Activated naive CD4-positive, alpha-beta T cell treated with anti-CD3 and anti-CD28 coated beads, Interleukin-2, amount 50 U/mL, for 24 hours (primary cell): ENCODE measurements around the gene OR51E2.
"Not testable (repeated sequence)": the region's sequence is repeated elsewhere in the genome, so short reads cannot be mapped to it uniquely, and the experiment has no call there.

Experiments used
- H3K27ac Mint-ChIP-seq: one replicate; pipeline ENCODE4 v1.8.0; 2021; ENCODE audit warnings: mild to moderate bottlenecking, mixed read lengths
- H3K27me3 Mint-ChIP-seq: one replicate; pipeline ENCODE4 v1.8.0; 2021; ENCODE audit warnings: mixed read lengths
- H3K36me3 Mint-ChIP-seq: one replicate; pipeline ENCODE4 v1.8.0; 2021; ENCODE audit warnings: mixed read lengths
- H3K4me1 Mint-ChIP-seq: one replicate; pipeline ENCODE4 v1.8.0; 2021; ENCODE audit warnings: mixed read lengths
- H3K4me3 Mint-ChIP-seq: one replicate; pipeline ENCODE4 v1.8.0; 2021; ENCODE audit warnings: mild to moderate bottlenecking, mixed read lengths
- H3K9me3 Mint-ChIP-seq: one replicate; pipeline ENCODE4 v1.8.0; 2021; ENCODE audit warnings: mixed read lengths

OR51E2 gene

DNA sequence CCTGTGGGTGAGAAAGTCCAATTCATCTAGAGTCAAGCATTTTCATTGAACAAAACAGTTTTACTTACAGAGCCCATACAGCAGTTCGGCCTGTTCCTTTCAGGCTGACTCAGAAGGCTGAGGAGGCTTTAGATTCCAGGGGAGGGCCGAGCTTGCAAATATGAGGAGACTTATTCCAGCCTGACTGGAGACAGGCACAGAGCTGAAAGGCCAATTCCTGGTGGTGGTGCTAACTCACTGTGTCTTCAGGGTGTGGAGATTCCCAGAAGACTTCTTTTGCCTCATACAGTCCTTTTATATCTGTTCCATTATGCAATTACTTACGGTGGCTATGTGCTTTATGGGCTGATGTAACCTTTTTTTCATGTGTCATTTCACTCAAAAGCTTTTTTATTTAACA is at the start of gene OR51E2:
Gene OR51E2, minus strand, starts transcription at position 269 of the 400 bp plus-strand sequence. CDS start 15,142 bp downstream, outside the sequence.
- Mint-ChIP-seq H3K27me3 (no peaks in the 10 kb centered on the region), H3K4me3 (no peak within 1 kb of the TSS), H3K9me3 (no peaks in the 10 kb centered on the region), H3K27ac (no peak within 1 kb of the TSS), H3K36me3 (no peaks in the 10 kb centered on the region), H3K4me1 (no peaks in the 10 kb centered on the region)

GRCh38 chr11:4740735-4741134 is 43.1 kb upstream of the OR51E2 start:
- Mint-ChIP-seq H3K27ac (no peak overlapping the region), H3K36me3 (no peaks in the 10 kb centered on the region), H3K27me3 (peaks cover 12% of the 10 kb centered on the region), H3K9me3 (no peaks in the 10 kb centered on the region), H3K4me1 (no peaks in the 10 kb centered on the region), H3K4me3 (no peak overlapping the region)

DNA sequence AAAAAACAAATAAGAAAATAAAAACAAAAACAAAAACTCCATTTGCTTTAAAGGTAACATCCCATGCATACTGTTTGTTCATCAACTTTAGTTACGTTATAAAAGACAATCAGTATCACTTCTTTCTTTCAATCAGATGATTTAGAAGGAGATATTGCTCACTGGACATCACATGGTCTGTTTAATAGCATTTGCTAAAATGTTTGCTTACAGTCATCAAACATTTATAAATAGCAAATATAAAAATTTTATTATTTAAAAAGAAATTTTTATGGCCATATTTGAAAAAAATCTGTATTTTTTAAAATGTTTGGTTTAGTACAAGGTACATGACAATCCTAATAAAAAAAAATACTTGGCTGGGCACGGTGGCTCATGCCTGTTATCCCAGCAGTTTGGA is 29.5 kb upstream of the OR51E2 start:
- no peaks in the 10 kb centered on the region for H3K4me1 Mint-ChIP-seq

DNA sequence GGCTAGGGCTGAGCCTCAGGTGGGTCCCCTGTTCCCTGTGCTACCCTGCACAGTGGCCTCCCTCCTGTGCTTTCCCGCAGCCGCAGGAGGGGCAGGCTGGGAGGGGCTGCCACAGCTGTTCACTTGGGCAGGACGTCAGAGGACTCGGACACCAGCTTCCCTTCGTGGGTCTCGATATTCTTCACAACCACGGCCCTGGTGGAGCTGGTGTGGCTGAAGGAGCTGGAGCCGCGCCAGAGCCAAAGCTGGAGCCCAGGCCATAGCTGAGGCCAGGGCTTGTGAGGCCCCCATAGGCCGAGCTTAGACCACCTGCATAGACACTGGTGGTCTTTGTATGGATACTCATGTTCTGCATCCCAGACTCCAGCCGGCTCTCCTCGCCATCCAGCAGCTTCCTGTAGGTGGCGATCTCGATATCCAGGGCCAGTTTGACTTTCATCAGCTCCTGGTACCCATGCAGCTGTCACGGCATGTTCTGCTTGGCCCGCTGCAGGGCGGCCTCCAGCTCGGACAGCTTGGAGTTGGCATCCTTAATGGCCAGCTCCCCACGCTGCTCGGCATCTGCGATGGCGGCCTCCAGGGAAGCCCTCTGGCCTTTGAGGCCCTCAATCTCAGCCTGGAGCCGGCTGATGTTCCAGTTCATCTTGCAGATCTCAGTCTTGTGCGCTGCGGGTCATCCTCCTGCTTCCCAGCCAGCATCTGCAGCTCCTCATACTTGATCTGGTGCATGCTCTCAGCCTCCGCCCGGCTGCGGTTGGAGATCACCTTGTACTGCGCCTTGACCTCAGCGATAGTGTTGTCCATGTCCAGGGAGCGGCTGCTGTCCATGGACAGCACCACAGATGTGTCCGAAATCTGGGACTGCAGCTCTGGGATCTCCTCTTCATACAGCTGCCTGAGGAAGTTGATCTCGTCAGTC is 25.2 kb upstream of the OR51E2 start:
- H3K27me3 Mint-ChIP-seq, result peaks cover 11% of the 10 kb centered on the region

More for the DNA sequence above, 29.5 kb upstream of the OR51E2 start:
- Mint-ChIP-seq H3K27ac (no peak overlapping the region), H3K27me3 (peaks cover 2% of the 10 kb centered on the region), H3K36me3 (no peaks in the 10 kb centered on the region), H3K9me3 (no peaks in the 10 kb centered on the region), H3K4me3 (no peak overlapping the region)

DNA sequence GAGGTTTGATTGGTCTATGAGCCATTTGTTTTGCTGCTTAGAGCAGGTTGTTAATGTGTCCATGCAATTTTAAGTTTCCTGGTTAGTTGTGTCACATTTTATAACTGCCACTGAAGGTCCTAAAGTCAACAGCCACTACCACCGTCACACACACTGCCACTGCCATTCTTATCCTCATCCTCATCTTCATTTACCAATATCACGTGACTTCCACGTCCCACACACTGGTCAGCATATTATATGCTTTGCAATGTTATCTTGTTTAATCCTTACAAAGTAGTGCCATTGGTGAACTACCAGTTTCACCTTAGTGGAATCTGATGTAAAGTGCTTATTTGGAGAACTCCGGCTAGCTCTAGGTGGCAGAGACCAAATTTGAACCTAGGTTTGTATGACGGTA is 16.6 kb upstream of the OR51E2 start:
- no peaks in the 10 kb centered on the region for H3K4me1 Mint-ChIP-seq
- no peak overlapping the region for H3K4me3 Mint-ChIP-seq
- H3K9me3 Mint-ChIP-seq, result peaks cover 5% of the 10 kb centered on the region
- peaks cover 17% of the 10 kb centered on the region for H3K27me3 Mint-ChIP-seq
- H3K27ac Mint-ChIP-seq, result no peak overlapping the region
- no peaks in the 10 kb centered on the region for H3K36me3 Mint-ChIP-seq

More for the DNA sequence above, 25.2 kb upstream of the OR51E2 start:
- not testable (repeated sequence) for H3K9me3 Mint-ChIP-seq, H3K4me1 Mint-ChIP-seq, H3K4me3 Mint-ChIP-seq, H3K27ac Mint-ChIP-seq, H3K36me3 Mint-ChIP-seq

DNA sequence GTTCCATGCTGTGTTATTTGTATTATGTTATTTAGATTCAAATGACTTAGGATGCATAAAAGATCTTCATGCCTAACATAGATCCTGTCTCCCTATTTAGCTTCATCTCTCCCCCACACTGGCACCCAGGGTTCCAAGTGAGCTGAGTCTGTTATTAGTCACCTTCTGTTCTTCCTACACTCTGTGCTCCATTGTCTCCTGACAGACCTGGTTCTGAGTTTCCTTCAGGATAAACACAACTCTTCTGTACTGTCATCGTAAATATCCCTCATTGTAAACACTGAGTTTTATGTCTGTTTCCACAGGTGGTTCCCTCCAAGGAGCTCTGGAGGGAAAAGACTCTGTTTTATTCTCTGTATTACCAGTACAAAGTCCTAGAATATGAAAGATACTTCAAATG is 15.6 kb upstream of the OR51E2 start:
- no peak overlapping the region for H3K27ac Mint-ChIP-seq
- H3K4me3 Mint-ChIP-seq, result no peak overlapping the region
- H3K27me3 Mint-ChIP-seq, result peaks cover 11% of the 10 kb centered on the region
- H3K36me3 Mint-ChIP-seq, result no peaks in the 10 kb centered on the region
- H3K4me1 Mint-ChIP-seq, result no peaks in the 10 kb centered on the region
- H3K9me3 Mint-ChIP-seq, result peaks cover 5% of the 10 kb centered on the region

DNA sequence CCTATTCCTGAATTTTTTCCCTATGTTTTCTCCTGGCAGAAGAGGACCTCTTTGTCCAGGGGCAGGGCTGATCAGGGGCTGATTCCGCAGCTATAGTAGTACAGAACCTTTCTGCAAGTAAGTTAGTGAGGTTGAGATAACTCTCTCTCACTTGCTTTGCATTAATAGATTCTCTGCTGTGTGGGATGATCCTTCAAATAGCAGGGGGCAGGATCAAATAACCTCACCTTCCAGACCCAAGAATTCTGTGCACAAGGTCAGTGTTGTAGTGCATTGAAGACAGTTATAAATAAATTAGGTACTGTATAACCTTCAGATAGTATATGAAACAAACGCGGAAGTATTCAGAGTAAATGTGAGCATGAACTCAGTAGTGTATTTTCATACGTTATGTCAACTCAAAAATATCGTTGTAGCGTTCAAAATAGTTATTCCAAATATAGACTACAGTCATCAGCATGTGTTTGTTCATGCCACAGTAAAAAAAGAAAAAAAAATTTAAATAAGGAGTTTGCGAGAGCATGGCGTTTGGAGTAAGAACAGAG is 7.2 kb upstream of the OR51E2 start:
- Mint-ChIP-seq H3K4me3 (no peak overlapping the region), H3K9me3 (no peaks in the 10 kb centered on the region), H3K27me3 (peaks cover 7% of the 10 kb centered on the region), H3K36me3 (no peaks in the 10 kb centered on the region), H3K27ac (no peak overlapping the region), H3K4me1 (no peaks in the 10 kb centered on the region)

DNA sequence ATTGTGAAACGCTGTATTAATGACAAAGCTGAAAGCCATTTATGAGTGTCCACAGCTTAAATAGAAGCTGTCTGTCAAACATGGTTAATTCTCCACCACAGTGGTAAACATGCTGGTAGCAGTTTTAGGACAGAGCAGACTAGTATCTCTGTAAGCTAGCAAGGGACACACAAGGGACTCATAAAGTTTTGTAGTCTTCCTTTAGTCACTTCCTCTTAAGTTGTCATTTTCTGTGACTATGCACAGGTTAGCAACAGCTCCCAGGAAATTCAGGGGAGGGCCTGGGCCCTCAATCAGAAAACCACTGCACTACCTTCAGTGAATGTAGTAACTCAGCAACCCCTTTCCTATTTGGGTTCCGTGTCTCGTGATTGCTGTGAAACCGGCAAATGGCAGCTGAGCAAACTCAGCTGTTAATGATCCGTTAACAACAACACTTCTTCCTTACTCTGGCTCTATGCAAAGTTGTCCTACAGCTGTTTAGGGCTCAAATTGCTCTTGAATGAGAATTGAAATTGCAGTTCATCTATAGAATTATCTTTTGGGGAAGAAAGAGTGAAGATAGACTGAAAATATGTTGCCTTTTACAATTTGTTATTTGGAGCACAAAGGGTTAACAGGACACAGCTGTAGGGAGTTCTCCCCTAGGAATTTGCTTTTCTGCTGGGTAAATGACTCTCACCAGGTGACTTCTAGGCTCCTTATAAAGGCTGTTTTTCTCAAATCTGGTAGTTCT is 6.6 kb upstream of the OR51E2 start, which contains the start of gene MMP26:
Gene MMP26, plus strand, starts transcription at position 731 of the 736 bp plus-strand sequence.
- H3K4me1 Mint-ChIP-seq, result no peaks in the 10 kb centered on the region
- no peak within 1 kb of the TSS for H3K27ac Mint-ChIP-seq
- H3K9me3 Mint-ChIP-seq, result no peaks in the 10 kb centered on the region
- H3K27me3 Mint-ChIP-seq, result peaks cover 4% of the 10 kb centered on the region
- no peak within 1 kb of the TSS for H3K4me3 Mint-ChIP-seq
- H3K36me3 Mint-ChIP-seq, result no peaks in the 10 kb centered on the region

- Mint-ChIP-seq H3K4me1 (no peaks in the 10 kb centered on the region), H3K9me3 (no peaks in the 10 kb centered on the region), H3K36me3 (no peaks in the 10 kb centered on the region), H3K27ac (no peak overlapping the region), H3K27me3 (no peaks in the 10 kb centered on the region), H3K4me3 (no peak overlapping the region)
Observed at GRCh38 chr11:4700436-4700820, 2.8 kb upstream of the OR51E2 start.

DNA sequence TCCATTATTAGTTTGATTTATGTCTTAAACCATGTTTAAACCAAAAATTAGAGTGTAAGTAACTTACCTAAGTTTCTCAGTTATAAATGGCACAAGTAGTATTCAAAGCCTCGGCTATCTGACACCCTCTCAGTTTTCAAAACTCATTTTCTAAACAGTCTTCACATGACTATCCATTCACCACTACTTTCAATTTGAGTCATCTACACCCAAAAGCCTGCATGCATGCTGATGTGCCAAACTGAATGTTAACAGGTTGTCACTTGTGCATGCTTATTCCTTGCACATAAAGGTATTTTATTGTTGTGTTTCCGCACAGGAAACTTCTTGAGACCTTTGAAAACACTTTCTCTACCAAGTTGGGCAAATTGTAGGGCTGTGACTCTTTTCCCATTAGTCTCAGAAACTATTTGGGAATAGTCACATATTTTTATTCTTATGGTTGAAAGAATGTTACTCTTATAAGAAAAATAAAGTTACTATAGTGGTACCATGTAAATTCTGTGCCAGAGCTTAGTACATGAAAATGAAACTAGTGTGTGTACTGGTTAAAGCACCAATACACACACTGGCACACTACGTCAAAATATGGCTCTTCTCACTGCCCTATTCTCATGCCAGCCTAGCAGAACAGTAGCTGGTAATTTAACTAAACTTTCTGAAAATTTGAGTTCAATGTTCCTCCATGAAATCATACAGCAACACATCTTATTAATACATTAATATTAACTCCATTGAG is 2.2 kb upstream of the OR51E2 start:
- no peaks in the 10 kb centered on the region for H3K9me3 Mint-ChIP-seq
- H3K4me1 Mint-ChIP-seq, result no peaks in the 10 kb centered on the region
- H3K4me3 Mint-ChIP-seq, result no peak overlapping the region
- no peaks in the 10 kb centered on the region for H3K36me3 Mint-ChIP-seq
- no peaks in the 10 kb centered on the region for H3K27me3 Mint-ChIP-seq
- no peak overlapping the region for H3K27ac Mint-ChIP-seq

- Mint-ChIP-seq H3K27ac (no peak overlapping the region), H3K4me3 (no peak overlapping the region), H3K4me1 (no peaks in the 10 kb centered on the region), H3K27me3 (peaks cover 3% of the 10 kb centered on the region), H3K9me3 (no peaks in the 10 kb centered on the region), H3K36me3 (no peaks in the 10 kb centered on the region)
Observed at GRCh38 chr11:4695442-4695841, 2.2 kb downstream of the OR51E2 start.

DNA sequence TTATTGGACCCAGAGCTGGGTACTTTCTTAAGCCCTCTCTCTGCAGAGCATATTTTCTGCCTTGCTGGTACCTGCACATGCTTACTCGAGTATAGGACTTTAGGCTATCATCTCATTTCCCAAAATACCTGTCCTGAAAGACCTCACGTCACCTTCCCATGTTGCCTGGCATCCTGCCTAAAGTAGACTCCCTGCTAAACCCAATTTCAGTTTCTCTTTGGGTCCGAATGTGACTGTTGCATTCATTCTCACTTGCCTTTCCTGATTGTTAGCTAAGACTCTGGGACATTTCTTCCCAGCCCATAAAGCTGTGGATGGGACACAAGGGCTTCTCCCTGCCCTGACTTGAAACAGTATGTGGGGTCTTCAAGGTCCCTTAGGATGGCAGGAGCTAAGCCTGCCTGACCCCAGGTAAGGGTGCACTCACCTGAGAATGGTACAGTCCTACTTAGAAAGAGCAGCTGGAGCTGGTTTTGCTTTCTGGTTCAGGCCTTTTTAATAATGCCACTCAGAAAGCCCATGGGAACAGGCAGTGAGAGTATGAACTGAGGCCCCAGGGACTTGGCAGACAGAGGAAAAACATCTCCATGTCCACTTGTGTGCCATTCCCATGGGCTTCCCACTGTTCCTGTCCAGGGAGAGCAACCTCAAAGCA is 12.9 kb downstream of the OR51E2 start:
- H3K36me3 Mint-ChIP-seq, result no peaks in the 10 kb centered on the region
- no peak overlapping the region for H3K27ac Mint-ChIP-seq
- H3K9me3 Mint-ChIP-seq, result no peaks in the 10 kb centered on the region

DNA sequence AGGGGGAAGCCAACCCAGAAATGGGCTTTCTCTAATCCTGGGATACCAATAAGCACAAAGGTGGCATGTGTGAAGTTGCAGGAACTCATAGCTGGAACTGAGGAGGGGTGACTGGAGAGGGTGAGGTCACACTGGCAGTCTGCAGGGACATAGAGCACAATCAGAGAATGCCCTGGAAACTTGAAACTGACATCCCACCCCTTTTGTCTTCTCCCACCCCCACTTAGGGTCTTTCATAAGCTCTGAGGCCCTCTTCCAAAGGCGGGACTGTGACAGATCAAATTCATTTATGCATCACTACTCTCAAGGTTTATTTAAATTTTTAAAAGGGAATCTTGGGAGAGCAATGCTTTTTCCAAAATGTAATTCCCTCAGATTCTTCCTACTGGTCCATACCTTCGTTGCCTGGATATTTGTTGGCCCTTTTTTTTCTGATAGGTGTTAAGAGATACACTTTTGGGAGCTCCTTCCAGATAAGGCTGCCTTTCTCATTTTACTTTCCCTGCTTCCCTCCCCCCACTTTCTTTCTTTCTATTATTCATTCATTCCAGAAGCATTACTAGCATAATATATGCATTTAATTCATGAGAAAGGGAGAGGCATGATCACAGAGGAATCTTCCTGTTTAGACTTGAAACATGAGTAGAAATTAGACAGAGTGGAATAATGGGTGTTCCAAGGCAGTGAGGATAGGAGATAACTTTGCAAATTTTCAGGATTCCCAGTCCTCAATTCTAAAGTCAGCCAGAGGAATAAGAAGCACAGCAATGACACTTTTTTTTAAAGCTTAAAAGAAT is 14.8 kb downstream of the OR51E2 start:
- no peak overlapping the region for H3K4me3 Mint-ChIP-seq
- H3K27ac Mint-ChIP-seq, result no peak overlapping the region
- H3K27me3 Mint-ChIP-seq, result peaks cover 2% of the 10 kb centered on the region
- no peaks in the 10 kb centered on the region for H3K9me3 Mint-ChIP-seq
- H3K4me1 Mint-ChIP-seq, result no peaks in the 10 kb centered on the region
- no peaks in the 10 kb centered on the region for H3K36me3 Mint-ChIP-seq

More for the DNA sequence above, 12.9 kb downstream of the OR51E2 start:
- H3K4me1 Mint-ChIP-seq, result no peaks in the 10 kb centered on the region
- H3K4me3 Mint-ChIP-seq, result no peak overlapping the region
- H3K27me3 Mint-ChIP-seq, result peaks cover 2% of the 10 kb centered on the region

DNA sequence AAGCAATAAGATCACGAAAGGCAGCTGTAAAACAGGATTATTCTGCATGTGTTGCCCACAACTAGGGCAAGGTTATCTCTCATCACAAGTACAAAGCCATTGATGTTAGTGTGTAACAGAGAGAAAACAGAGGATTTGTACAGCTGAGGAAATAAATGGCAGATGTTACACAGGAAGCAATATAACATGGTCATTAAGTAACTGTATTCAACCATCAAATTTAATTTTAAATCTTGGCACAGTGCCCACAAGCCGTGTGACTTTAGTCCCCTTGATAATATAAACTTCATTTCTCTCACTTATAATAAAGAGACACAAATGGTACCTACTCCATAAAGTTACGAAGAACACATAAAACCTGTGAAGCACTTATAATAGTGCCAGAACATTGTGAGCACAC is 17.3 kb downstream of the OR51E2 start:
- Mint-ChIP-seq H3K4me1 (no peaks in the 10 kb centered on the region), H3K27me3 (peaks cover 4% of the 10 kb centered on the region), H3K36me3 (no peaks in the 10 kb centered on the region), H3K9me3 (no peaks in the 10 kb centered on the region), H3K27ac (no peak overlapping the region), H3K4me3 (no peak overlapping the region)
